Measurements from ENCODE around the gene MEP1B. TPM values are rescaled to one million over a fixed set of nuclear protein-coding genes. Genes with fewer than 3 reads are reported as not detected.

Gene MEP1B
- total RNA-seq (under 1 TPM in 1 of 10 donors, not detected in 9; 0.17 TPM), polyA plus RNA-seq (not detected)
- long read RNA-seq, donor 1, partial matches to known transcripts = 0 of 1 reads
- long read RNA-seq, donor 1, other reads (novel, unspliced or antisense) = 1 of 1 reads
- long read RNA-seq, donor 2 = 0 reads
- long read RNA-seq, donor 3 = 0 reads

- TF ChIP-seq CTCF (IDR thresholded peaks at IDR 0.05) = no peak
- 89 to 92% methylated on average over 2 of the region's 2 CpGs for WGBS, 2 donors
- Histone ChIP-seq H3K27me3 (no peaks in the 10 kb centered on the region), H3K4me3 (no peak within 1 kb of the TSS), H3K27ac (no peak within 1 kb of the TSS), H3K4me1 (no peaks in the 10 kb centered on the region), H3K36me3 (no peaks in the 10 kb centered on the region), H3K9me3 (peaks cover 0 to 7% (median 0%) of the 10 kb centered on the region in 11 donors)
- no peak for ATAC-seq
- intact Hi-C loops (cut with DNase I) = no loop called here
- no peak for DNase-seq
Observed at GRCh38 chr18:32189790-32190189, at the start of gene MEP1B. TSS of gene MEP1B (plus strand) at chr18:32190039. CDS start at chr18:32190071, 32 bp downstream.

- no peaks in the 10 kb centered on the region for H3K36me3 ChIP-seq
- no peaks in the 10 kb centered on the region for H3K4me1 ChIP-seq
- 71 to 89% methylated on average over 2 of the region's 2 CpGs for WGBS, 2 donors
- intact Hi-C loops (cut with DNase I) = no loop called here
- H3K4me3 ChIP-seq = no peak overlapping the region
- no peak overlapping the region for H3K27ac ChIP-seq
- no peaks in the 10 kb centered on the region for H3K27me3 ChIP-seq
- ATAC-seq (no peak), DNase-seq (no peak)
- TF ChIP-seq CTCF (IDR thresholded peaks at IDR 0.05) = no peak
- peaks cover 0 to 9% (median 0%) of the 10 kb centered on the region in 11 donors for H3K9me3 ChIP-seq
Observed at GRCh38 chr18:32148185-32148870, 41.5 kb upstream of the MEP1B start.

GRCh38 chr18:32152705-32153448, 37.0 kb upstream of the MEP1B start:
- H3K27ac ChIP-seq = no peak overlapping the region
- 87% methylated on average over 5 of the region's 5 CpGs for WGBS, 2 donors
- no peak for TF ChIP-seq CTCF (IDR thresholded peaks at IDR 0.05)
- intact Hi-C loops (cut with DNase I) = loop anchor here in 3 of 10 donors (10.0 kb wide), 2 partner anchors 112 to 322 kb away; partner anchors contain the start of gene GAREM1 (in 1 of the 3)
- ATAC-seq (no peak), DNase-seq (no peak)
- H3K36me3 ChIP-seq = no peaks in the 10 kb centered on the region
- H3K9me3 ChIP-seq = peaks cover 0 to 9% (median 0%) of the 10 kb centered on the region in 11 donors
- peaks cover 0 to 3% (median 0%) of the 10 kb centered on the region in 9 donors for H3K4me1 ChIP-seq
- H3K27me3 ChIP-seq = no peaks in the 10 kb centered on the region
- no peak overlapping the region for H3K4me3 ChIP-seq

- Histone ChIP-seq H3K27ac (no peak overlapping the region), H3K9me3 (no peaks in the 10 kb centered on the region), H3K36me3 (no peaks in the 10 kb centered on the region), H3K4me1 (peaks cover 0 to 12% (median 0%) of the 10 kb centered on the region in 9 donors), H3K4me3 (no peak overlapping the region), H3K27me3 (peaks cover 0 to 9% (median 0%) of the 10 kb centered on the region in 7 donors)
- no peak for DNase-seq
- ATAC-seq = no peak
- TF ChIP-seq CTCF (IDR thresholded peaks at IDR 0.05) = no peak
- intact Hi-C loops (cut with DNase I) = loop anchor here (1.0 to 10.0 kb wide), 8 partner anchors 108 to 395 kb away; partner anchors contain the start of gene GAREM1 (in 6 of the 10)
Observed at GRCh38 chr18:32156855-32157254, 33.0 kb upstream of the MEP1B start.
